B cell (primary cell): Measurements from ENCODE around the gene GRM8. TPM values are rescaled to one million over a fixed set of nuclear protein-coding genes. Genes with fewer than 3 reads are reported as not detected.
"Not testable (repeated sequence)": the region's sequence is repeated elsewhere in the genome, so short reads cannot be mapped to it uniquely, and the experiment has no call there.

Experiments
- ATAC-seq: fragments of 200-7000 bp; cut with Tn5 transposase; one replicate; pipeline ENCODE4 v1.10.0; 2021; ENCODE audit warnings: low read depth, mild to moderate bottlenecking, moderate number of reproducible peaks, moderate library complexity
- CTCF ChIA-PET: fragments of 350-600 bp; sonication (Branson Sonifier 250); formaldehyde crosslinking; loops from one replicate; lab custom pipeline; 2021; ENCODE audit warnings: antibody characterized with exemption, inconsistent platforms; lab: Charles Lee
- POLR2A ChIA-PET: fragments of 350-600 bp; sonication (Branson Sonifier 250); formaldehyde crosslinking; loops from one replicate; lab custom pipeline; 2021; ENCODE audit warnings: antibody characterized with exemption; lab: Charles Lee
- DNase-seq: peaks from one replicate; pipeline ENCODE4 v3.0.0; 2013
- H2AFZ ChIP-seq: 2 replicates; pipeline ENCODE4 v1.6.1; 2012; ENCODE audit warnings: mild to moderate bottlenecking, low read depth, low read length; ENCODE audit not compliant: insufficient read depth, poor library complexity, severe bottlenecking
- H3K27ac ChIP-seq, 2 donors: 1 replicate in 1 of 2; 2 replicates in 1 of 2; pipeline ENCODE4 v1.5.1; 2012 to 2013; ENCODE audit warnings: low read length in 2 of 2, mild to moderate bottlenecking in 2 of 2, moderate library complexity in 1 of 2
- H3K27me3 ChIP-seq, 4 experiments: fragments of 200-600 bp in 1 of 4; sonication (generic) in 1 of 4; replicated peaks in 1 of 4; 1 replicate in 2 of 4; 2 replicates in 2 of 4; pipeline versions ENCODE4 v1.6.1 to v1.7.0; 2013 to 2016; ENCODE audit warnings: low read length in 3 of 4, mild to moderate bottlenecking in 2 of 4, mixed read lengths in 1 of 4, moderate library complexity in 1 of 4; ENCODE audit not compliant: insufficient read depth in 4 of 4, control insufficient read depth in 3 of 4; ENCODE audit errors: control extremely low read depth in 1 of 4
- H3K36me3 ChIP-seq, 2 experiments: replicated peaks in 1 of 2; 1 replicate in 1 of 2; 2 replicates in 1 of 2; pipeline versions ENCODE4 v1.6.1 to v1.7.1; 2013; ENCODE audit warnings: low read length in 1 of 2; ENCODE audit not compliant: insufficient read depth in 2 of 2, control insufficient read depth in 1 of 2; ENCODE audit errors: control extremely low read depth in 1 of 2, extremely low read depth in 1 of 2
- H3K4me1 ChIP-seq, 2 donors: fragments of 200-600 bp in 1 of 2; sonication (generic) in 1 of 2; 1 replicate in 1 of 2; 2 replicates in 1 of 2; pipeline versions ENCODE4 v1.5.1 to v1.6.1; 2013 to 2017; ENCODE audit warnings: low read length in 2 of 2; ENCODE audit not compliant: control insufficient read depth in 2 of 2, insufficient read depth in 2 of 2
- H3K4me2 ChIP-seq: replicated peaks from 2 replicates; pipeline ENCODE3; 2012; ENCODE audit warnings: mild to moderate bottlenecking, low read depth, low read length; ENCODE audit not compliant: poor library complexity, severe bottlenecking
- H3K4me3 ChIP-seq, 5 experiments: fragments of 200-600 bp in 1 of 5; sonication (generic) in 1 of 5; 1 replicate in 3 of 5; 2 replicates in 2 of 5; pipeline versions ENCODE4 v1.5.1 to v1.7.0; 2011 to 2016; ENCODE audit warnings: low read length in 4 of 5, mild to moderate bottlenecking in 4 of 5, low read depth in 2 of 5, control low read depth in 1 of 5, moderate library complexity in 1 of 5; ENCODE audit not compliant: insufficient read depth in 1 of 5; ENCODE audit errors: control extremely low read depth in 1 of 5, extremely low read depth in 1 of 5
- H3K79me2 ChIP-seq: fragments of 200-600 bp; sonication (generic); one replicate; pipeline ENCODE4 v1.6.0; 2016; ENCODE audit warnings: low read length; ENCODE audit not compliant: control insufficient read depth, insufficient read depth
- H3K9ac ChIP-seq: fragments of 200-600 bp; sonication (generic); 2 replicates; pipeline ENCODE4 v1.6.1; 2017; ENCODE audit warnings: mild to moderate bottlenecking, low read length, moderate library complexity
- H3K9me3 ChIP-seq, 3 donors: one replicate each; pipeline versions ENCODE4 v1.6.1 to v1.7.1; 2013; ENCODE audit warnings: low read length in 2 of 3; ENCODE audit not compliant: control insufficient read depth in 2 of 3, insufficient read depth in 1 of 3; ENCODE audit errors: control extremely low read depth in 1 of 3
- H4K20me1 ChIP-seq: 2 replicates; pipeline ENCODE4 v1.6.0; 2012; ENCODE audit warnings: mild to moderate bottlenecking, low read length; ENCODE audit not compliant: insufficient read depth, control insufficient read depth, poor library complexity, severe bottlenecking
- H3K27ac Mint-ChIP-seq: one replicate; pipeline ENCODE4 v1.8.0; 2021; ENCODE audit warnings: mixed read lengths
- H3K27me3 Mint-ChIP-seq: one replicate; pipeline ENCODE4 v1.8.0; 2021; ENCODE audit warnings: mixed read lengths
- H3K4me1 Mint-ChIP-seq: one replicate; pipeline ENCODE4 v1.8.0; 2021; ENCODE audit warnings: mixed read lengths
- H3K4me3 Mint-ChIP-seq: one replicate; pipeline ENCODE4 v1.8.0; 2021; ENCODE audit warnings: mixed read lengths
- H3K9me3 Mint-ChIP-seq: one replicate; pipeline ENCODE4 v1.8.0; 2022; ENCODE audit warnings: mixed read lengths; ENCODE audit not compliant: insufficient read depth
- EZH2 ChIP-seq: IDR thresholded peaks from 2 replicates; pipeline ENCODE4 v1.6.1; 2012; ENCODE audit warnings: borderline replicate concordance, low read depth, mild to moderate bottlenecking, moderate library complexity, low read length; ENCODE audit not compliant: insufficient read depth, poor library complexity, severe bottlenecking
- whole genome bisulfite sequencing: methylation state at CpG from one replicate; pipeline ENCODE4 v1.1.5; 2013; ENCODE audit warnings: missing lambda C conversion rate; ENCODE audit not compliant: insufficient coverage; 5-methylcytosine and 5-hydroxymethylcytosine counted together
- intact Hi-C: fragments of 100-400 bp; cut with micrococcal nuclease; formaldehyde crosslinking; loops from one replicate; pipeline ENCODE4 v1.10.0; 2022
- polyA plus RNA-seq: library from polyadenylated mRNA; depleted of rRNA; stranded (reverse); fragments of >200 nt; gene quantifications from 2 replicates; pipeline ENCODE4 v1.2.3, GENCODE V29; 2012
- total RNA-seq, 2 donors: library from RNA; stranded (reverse); fragments of 120-200 nt in 1 of 2; gene quantifications; 1 replicate in 1 of 2; 2 replicates in 1 of 2; pipeline versions ENCODE4 v1.2.3 to v1.2.4, GENCODE V29; 2013 to 2022
- TF ChIP-seq, protein P1 (sequence below): fragments of 200-600 bp; IDR thresholded peaks from one replicate; pipeline ENCODE4 v1.8.0; 2022; ENCODE audit warnings: antibody characterized with exemption, mild to moderate bottlenecking

Gene GRM8
- total and polyA plus RNA-seq, 2 donors (not counting 1 experiment from before 2014, with no cell fraction given) = not detected

DNA sequence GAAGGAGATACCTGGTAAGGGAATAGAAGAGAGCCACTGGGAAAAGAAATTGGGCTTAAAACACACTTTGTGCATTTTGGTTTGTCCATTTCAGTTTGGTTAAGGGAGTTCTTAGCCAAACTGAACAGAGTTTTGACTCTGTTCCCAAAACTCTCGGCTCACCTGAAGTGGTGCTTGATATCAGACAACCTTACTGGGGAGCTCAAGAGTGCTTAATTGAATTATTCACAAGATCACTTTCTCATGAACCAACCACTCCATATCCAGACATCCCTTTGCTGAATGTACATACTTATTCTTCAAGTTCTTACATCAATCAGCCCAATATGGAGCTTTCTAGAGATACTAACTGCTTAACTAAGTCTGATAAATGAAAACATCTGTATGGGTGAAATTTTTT is 413.1 kb downstream of the GRM8 start:
- Histone ChIP-seq H3K27me3 (peaks cover 0 to 2% (median 0%) of the 10 kb centered on the region in 4 experiments), H3K9ac (no peak overlapping the region), H3K9me3 (no peaks in the 10 kb centered on the region), H3K36me3 (no peaks in the 10 kb centered on the region), H4K20me1 (no peaks in the 10 kb centered on the region), H3K4me2 (no peak overlapping the region), H2AFZ (no peak overlapping the region), H3K79me2 (no peaks in the 10 kb centered on the region), H3K4me1 (no peaks in the 10 kb centered on the region), H3K4me3 (no peak overlapping the region), H3K27ac (no peak overlapping the region)
- ATAC-seq (no peak), DNase-seq (no peak)
- WGBS = 60% methylated on average over 1 of the region's 1 CpG
- ChIA-PET POLR2A (no interaction called here), CTCF (no interaction called here)
- Mint-ChIP-seq H3K27ac (no peak overlapping the region), H3K4me1 (no peaks in the 10 kb centered on the region), H3K4me3 (no peak overlapping the region), H3K9me3 (no peaks in the 10 kb centered on the region), H3K27me3 (peaks cover 4% of the 10 kb centered on the region)
- TF ChIP-seq, protein P1, sequence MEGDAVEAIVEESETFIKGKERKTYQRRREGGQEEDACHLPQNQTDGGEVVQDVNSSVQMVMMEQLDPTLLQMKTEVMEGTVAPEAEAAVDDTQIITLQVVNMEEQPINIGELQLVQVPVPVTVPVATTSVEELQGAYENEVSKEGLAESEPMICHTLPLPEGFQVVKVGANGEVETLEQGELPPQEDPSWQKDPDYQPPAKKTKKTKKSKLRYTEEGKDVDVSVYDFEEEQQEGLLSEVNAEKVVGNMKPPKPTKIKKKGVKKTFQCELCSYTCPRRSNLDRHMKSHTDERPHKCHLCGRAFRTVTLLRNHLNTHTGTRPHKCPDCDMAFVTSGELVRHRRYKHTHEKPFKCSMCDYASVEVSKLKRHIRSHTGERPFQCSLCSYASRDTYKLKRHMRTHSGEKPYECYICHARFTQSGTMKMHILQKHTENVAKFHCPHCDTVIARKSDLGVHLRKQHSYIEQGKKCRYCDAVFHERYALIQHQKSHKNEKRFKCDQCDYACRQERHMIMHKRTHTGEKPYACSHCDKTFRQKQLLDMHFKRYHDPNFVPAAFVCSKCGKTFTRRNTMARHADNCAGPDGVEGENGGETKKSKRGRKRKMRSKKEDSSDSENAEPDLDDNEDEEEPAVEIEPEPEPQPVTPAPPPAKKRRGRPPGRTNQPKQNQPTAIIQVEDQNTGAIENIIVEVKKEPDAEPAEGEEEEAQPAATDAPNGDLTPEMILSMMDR = no peak
- no peak for TF ChIP-seq EZH2
- intact Hi-C loops = no loop called here

DNA sequence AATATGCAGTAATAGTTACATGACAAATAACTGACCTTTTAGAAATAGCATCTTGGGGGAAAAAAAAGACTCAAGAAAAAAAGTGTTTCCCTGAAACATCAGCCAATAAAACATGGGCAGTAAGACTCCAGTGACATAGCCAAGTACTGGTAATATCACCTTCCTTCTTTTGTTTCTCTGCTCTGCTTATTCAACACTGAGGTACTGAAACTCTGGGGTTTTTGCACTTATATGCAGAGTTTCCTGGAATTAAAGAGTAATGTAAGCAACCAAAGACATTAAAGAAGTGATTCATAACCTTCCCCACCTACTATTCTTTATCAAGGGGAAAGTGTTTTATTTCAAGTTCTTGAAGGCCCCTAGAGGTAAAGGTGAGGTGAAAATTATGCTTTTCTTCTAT is 414.5 kb downstream of the GRM8 start:
- H2AFZ ChIP-seq = no peak overlapping the region
- intact Hi-C loops = no loop called here
- no peak overlapping the region for H3K4me3 Mint-ChIP-seq
- H4K20me1 ChIP-seq = no peaks in the 10 kb centered on the region
- no peaks in the 10 kb centered on the region for H3K79me2 ChIP-seq
- no peaks in the 10 kb centered on the region for H3K4me1 Mint-ChIP-seq
- H3K4me3 ChIP-seq = no peak overlapping the region
- no peak overlapping the region for H3K27ac ChIP-seq
- no peak for DNase-seq
- peaks cover 4% of the 10 kb centered on the region for H3K27me3 Mint-ChIP-seq
- no peaks in the 10 kb centered on the region for H3K36me3 ChIP-seq
- no peak overlapping the region for H3K9ac ChIP-seq
- H3K4me1 ChIP-seq = no peaks in the 10 kb centered on the region
- ChIA-PET CTCF (no interaction called here), POLR2A (no interaction called here)
- no peaks in the 10 kb centered on the region for H3K9me3 Mint-ChIP-seq
- no peaks in the 10 kb centered on the region for H3K9me3 ChIP-seq
- peaks cover 0 to 2% (median 0%) of the 10 kb centered on the region in 4 experiments for H3K27me3 ChIP-seq
- no peak overlapping the region for H3K4me2 ChIP-seq
- TF ChIP-seq EZH2 = no peak
- TF ChIP-seq, protein P1 = no peak
- no peak overlapping the region for H3K27ac Mint-ChIP-seq
- no peak for ATAC-seq

DNA sequence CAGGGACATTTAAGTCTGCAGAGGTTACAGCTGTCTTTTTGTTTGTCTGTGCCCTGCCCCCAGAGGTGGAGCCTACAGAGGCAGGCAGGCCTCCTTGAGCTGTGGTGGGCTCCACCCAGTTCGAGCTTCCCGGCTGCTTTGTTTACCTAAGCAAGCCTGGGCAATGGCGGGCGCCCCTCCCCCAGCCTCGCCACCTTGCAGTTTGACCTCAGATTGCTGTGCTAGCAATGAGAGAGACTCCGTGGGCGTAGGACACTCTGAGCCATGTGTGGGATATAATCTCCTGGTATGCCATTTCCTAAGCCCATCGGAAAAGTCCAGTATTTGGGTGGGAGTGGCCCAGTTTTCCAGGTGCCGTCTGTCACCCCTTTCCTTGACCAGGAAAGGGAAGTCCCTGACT is 421.5 kb downstream of the GRM8 start:
- H3K9me3 Mint-ChIP-seq, H3K9ac ChIP-seq, H3K36me3 ChIP-seq, H4K20me1 ChIP-seq, H3K9me3 ChIP-seq, H3K4me3 Mint-ChIP-seq, H3K27me3 ChIP-seq, H3K27ac Mint-ChIP-seq, H3K4me1 Mint-ChIP-seq, intact Hi-C loops, H3K27me3 Mint-ChIP-seq, H3K4me2 ChIP-seq, POLR2A ChIA-PET, CTCF ChIA-PET, H3K79me2 ChIP-seq, H2AFZ ChIP-seq, H3K4me1 ChIP-seq, H3K4me3 ChIP-seq, ATAC-seq, H3K27ac ChIP-seq, DNase-seq: not testable (repeated sequence)
- WGBS = 76% methylated on average over 2 of the region's 9 CpGs
